MM.1S (cell line): ENCODE data around the gene SIAE.

Source experiments
- CTCF ChIP-seq: fragments of 300-600 bp; sonication (generic); IDR thresholded peaks from 2 replicates; pipeline ENCODE4 v1.5.1; 2016; ENCODE audit warnings: antibody characterized with exemption, low read length, mixed read lengths
- EZH2 ChIP-seq: fragments of 300-600 bp; sonication (generic); optimal IDR thresholded peaks from 2 replicates; pipeline ENCODE3; 2017; ENCODE audit warnings: low read depth, mild to moderate bottlenecking, antibody characterized with exemption, low read length, mixed read lengths
- EZH2phosphoT487 ChIP-seq: fragments of 300-600 bp; sonication (generic); IDR thresholded peaks from 2 replicates; pipeline ENCODE4 v1.6.1; 2018; ENCODE audit warnings: antibody characterized with exemption, low read length

GRCh38 chr11:124674168-124674517 lies 604 bp upstream of the SIAE start:
- no peak for TF ChIP-seq CTCF
- no peak for TF ChIP-seq EZH2phosphoT487
- TF ChIP-seq EZH2: no peak
